CD4-positive, alpha-beta T cell treated with Interleukin-6 for 4 hours (primary cell): ENCODE data around the gene OTUD3.
"Not testable (repeated sequence)": the region's sequence is repeated elsewhere in the genome, so short reads cannot be mapped to it uniquely, and the experiment has no call there.

ENCODE experiments used
- DNase-seq: peaks from one replicate; pipeline ENCODE4 v3.0.0-alpha.2; 2020; ENCODE audit warnings: mixed read lengths

OTUD3 gene, protein sequence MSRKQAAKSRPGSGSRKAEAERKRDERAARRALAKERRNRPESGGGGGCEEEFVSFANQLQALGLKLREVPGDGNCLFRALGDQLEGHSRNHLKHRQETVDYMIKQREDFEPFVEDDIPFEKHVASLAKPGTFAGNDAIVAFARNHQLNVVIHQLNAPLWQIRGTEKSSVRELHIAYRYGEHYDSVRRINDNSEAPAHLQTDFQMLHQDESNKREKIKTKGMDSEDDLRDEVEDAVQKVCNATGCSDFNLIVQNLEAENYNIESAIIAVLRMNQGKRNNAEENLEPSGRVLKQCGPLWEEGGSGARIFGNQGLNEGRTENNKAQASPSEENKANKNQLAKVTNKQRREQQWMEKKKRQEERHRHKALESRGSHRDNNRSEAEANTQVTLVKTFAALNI

DNA sequence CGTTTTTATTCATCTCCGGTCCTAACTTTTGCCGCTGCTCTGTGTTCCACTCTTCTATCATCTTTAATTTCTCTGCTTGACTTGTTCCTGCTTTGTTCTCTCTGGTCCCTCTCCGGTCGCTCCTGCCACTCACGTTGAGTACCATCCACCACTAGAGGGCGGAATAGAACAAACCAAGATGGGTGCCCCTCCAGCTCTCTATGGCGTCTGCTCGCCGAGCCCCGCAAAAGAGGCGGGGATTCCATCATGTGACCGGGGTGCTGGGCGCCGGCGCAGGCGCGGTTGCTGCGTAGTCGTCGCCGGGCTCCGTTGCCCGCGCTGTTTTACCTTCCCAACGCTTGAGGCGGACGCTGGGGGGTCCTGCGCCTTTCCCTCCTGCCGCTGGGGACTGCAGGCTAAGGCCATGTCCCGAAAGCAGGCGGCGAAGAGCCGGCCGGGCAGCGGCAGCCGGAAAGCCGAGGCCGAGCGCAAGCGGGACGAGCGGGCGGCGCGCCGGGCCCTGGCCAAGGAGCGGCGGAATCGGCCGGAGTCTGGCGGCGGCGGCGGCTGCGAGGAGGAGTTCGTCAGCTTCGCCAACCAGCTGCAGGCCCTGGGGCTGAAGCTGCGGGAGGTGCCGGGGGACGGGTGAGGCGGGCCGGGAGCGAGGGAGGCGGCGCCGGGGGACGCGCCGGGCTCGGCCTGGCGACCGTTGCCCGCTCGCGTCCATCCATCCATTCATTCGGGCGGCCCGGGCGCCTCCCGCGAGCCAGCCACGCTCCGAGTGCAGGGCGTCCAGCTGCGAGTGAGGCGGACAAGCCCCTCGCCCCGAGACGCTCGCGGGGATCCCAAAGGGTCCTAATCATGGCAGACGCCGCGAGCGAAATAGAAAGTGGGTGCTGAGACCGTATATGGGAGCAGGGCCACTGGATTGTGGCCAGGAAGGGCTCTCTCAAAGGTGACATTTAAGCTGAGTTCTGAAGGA, at the start of gene OTUD3:
Gene OTUD3 (plus strand): TSS at position 285 of the 961 bp plus-strand sequence. CDS start 119 bp downstream, at position 404.
- peak; percentile 96 for DNase-seq

DNA sequence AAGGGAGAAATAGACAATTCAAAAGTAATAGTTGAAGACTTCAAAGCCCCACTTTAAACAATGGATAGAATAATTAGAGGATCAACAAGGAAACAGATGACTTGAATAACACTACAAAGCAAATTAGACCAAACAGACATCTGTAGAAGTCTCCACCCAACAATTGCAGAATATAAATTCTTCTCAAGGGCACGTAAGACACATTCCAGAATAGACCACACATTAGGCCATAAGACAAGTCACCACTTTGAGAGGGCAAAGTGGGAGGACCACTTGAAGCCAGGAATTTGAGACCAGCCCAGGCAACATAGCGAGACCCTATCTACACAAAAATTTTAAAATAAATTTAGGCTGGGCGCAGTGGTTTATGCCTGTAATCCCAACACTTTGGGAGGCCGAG, 46.6 kb upstream of the OTUD3 start:
- no peak for DNase-seq

DNA sequence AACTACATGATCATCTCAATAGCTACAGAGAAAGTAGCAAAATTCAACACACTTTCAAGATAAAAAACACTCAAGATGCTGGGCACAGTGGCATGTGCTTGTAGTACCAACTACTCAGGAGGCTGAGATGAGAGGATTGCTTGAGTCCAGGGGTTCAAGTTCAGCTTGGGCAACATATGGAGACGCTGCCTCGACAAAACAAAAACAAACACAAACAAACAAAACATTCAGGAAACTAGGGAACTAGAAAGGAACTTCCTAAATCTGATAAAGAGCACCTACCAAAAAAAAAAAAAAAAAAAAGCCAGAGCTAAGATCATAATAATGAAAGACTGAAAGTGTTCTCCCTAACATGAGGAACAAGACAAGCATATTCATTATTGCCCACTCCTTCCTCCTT, 44.3 kb upstream of the OTUD3 start:
- DNase-seq, result no peak

DNA sequence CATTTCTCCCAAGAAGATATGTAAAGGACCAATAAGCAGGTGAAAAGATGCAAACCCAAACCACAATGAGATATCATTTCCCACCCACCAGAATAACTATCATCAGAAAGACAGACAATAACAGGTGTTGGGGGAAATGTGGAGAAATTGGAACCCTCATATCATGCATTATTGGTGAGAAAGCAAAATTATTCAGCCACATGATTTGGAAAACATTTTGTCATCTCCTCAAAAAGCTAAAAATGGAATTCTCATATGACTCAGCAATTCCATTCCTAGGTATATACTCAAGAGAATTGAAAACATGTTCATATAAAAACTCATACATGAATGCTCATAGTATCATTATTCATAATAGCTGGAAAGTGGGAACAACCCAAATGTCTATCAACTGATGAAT, 42.0 kb upstream of the OTUD3 start:
- DNase-seq, result no peak

DNA sequence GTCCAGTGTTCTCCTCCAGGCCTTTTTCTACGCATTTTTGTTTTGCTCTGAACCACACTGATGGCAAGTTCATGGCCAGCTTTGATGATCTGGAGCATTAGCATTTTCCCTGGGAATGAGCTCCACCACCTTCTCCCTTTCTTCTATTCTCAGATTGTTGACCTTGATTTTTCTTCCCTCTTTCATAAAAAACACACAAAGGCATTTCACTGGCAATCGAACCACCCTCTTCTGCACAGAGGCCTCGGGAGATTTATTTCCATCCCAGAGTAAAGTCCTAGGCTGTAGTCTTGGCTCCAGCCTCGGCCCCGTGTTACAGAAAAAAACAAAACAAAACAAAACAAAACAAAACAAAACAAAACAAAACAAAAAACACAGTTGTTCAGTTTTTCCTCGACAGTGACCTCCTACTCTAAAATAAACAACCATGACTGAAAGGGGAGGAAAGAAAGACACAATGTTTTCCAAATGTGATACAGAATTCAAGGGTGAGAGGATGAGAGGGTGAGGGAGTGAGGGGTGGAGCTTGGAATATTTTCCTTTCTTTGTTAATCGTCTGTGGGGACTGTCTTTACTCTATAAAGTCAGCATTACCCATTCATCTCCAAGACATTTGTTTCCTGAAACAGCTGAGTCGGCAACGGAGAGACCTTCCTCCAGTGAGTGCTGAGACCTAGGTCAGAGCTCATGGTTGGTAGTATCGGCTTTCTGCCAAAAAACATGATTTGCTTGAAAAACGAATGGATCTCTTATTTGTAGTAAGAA, 37.3 kb upstream of the OTUD3 start:
- DNase-seq, result no peak

DNA sequence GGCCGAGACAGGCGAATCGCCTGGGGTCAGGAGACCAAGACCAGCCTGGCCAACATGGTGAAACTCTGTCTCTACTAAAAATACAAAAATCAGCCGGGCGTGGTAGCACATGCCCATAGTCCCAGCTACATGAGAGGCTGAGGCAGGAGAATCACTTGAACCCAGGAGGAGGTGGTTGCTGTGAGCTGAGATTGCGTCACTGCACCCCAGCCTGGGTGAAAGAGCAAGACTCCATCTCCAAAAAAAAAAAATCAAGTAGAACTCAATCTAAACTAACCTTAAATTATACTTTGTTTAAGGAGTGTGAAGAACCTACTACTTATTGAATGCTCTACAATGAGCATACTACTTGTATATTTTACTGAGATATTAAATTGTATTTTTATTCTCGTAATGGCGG, 36.6 kb upstream of the OTUD3 start:
- DNase-seq, result no peak

DNA sequence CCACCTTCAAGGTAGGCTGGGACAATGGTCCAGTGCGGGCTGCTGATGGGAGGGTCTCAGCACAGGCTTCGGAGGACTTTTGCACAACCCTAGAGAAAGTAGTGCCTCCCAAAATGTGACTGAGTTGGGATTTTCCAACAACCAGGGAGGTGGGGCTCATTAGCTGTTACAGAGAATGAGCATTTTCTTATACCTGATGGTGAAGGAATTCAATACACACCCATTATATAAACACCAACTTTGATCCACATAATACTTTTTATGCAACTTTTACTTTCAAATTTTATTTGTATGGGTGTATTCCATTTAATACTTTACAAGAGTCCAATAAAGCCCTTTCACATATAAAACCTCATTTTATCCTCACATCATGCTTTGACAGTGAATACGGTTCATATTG, 35.9 kb upstream of the OTUD3 start:
- DNase-seq, result no peak

DNA sequence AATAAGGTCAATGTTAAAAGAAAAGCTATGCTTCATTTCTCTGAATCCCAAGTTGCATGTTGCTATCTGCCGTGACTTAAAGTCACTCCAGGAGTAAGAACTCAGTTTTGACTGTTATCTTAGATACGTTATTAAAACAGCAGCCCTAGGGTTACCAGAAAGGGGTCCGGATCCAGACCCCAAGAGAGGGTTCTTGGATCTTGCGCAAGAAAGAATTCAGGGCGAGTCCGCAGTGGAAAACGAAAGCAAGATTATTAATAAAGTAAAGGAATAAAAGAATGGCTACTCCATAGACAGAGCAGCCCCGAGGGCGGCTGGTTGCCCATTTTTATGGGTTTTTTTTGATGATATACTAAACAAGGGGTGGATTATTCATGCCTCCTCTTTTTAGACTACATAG, 34.9 kb upstream of the OTUD3 start:
- DNase-seq, result not testable (repeated sequence)

DNA sequence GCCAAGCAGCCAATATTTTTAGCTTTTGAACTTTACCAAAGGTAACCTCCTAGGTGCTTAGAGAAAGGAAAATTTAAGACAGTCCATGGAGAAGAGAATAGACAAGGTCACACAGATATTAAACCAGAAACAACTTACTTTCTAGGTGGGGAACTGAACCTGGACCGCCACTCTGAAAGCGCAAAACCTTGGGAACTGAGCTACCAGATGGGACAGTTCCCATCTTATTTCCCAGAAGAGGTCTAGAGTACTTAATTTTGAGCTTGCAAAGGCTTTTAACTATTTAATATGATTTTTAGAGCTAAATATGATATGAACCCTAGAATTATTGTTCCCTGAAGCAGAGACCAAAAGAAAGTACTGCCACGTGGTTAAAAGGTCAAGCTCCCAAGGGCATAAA, 32.9 kb upstream of the OTUD3 start:
- DNase-seq, result not testable (repeated sequence)

DNA sequence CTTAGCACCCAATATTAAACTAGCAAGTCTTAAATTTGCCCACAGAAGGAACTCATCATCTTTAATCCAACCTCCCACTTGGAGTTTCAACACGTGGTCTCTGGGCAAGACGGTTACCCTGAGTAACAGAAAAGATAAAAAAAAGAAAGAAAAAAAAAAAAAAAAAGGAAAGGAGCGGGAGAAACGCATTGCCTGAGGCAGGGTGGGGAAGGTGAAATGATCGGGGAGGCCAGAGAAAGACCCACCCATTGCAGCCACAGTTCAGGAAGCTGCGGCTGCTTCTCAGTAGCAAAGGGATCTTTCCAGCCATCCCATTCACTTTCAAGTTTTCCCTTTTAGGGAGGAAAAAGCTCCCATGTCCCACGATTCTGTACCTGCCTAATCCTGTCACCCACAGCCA, 32.0 kb upstream of the OTUD3 start:
- DNase-seq, result no peak

DNA sequence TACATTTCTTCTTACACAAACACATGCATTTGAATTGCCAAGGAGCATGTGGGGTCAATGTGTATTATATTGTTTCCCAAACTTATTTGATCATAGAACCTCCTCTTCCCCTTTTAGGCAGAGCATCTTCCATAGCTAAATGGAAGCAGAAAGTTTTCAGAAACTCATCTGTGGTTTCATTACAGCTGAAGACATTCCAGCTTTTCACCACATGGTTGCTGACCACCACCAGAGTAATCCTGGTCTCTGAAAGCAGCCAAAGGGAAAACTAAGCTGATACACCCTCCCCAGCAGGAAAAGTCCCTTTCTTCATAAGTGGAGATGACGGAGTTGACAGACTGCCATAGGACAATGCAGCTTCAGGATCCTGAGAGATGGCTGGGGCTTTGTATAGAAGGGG, 30.2 kb upstream of the OTUD3 start:
- no peak for DNase-seq

DNA sequence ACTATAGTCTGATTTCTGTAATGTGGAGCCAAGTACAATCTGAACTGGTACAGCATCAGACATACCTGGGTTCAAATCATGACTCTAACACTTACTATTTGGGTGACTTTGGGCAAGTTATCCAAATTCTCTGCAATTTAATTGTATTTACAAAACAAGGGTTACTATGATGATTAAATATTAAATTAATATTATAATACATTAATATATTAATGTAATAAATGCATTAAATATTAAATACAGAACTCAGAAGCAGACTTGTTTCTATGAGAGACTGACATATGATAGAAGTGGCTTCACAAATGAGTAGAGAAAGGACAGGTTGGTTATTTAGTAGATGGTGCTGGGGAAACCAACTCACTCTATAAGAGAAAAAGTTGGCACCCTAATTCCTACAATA, 27.3 kb upstream of the OTUD3 start:
- DNase-seq, result no peak

DNA sequence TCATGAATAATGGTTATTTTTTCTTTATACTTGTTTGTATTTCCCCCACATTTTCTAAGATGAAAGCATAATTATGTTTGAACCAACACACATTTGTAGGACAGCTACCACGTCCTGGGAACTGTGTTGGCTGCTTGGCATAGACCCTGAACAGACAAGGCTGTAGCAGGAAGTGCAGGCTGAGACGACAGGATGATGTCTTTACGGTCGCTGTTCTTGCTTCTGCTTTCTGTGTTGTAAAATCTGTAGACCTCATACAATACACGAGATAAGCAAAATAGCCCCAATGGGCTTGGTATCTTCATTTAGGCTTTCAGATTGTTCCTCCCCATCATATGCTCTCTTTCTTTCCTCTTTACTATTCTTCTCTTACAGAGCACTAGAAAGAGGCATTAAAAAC, 23.3 kb upstream of the OTUD3 start:
- no peak for DNase-seq

DNA sequence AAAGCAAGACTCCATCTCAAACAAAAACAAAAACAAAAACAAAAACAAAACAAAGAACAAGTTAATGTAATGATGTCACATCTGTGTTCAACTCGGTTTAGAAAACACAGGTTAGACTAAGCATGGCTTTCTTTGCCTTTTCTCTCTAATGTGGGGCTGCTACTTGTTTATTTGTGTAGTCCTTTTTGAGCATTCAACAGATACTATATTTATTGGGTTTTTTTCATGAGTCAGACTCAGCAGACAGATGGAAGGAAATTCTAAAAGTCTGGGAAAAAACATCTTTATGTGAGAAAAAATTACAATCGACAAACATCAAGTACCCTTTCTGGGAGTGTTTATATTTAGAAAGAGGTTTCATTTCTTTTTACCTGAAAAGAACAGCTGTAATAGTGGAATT, 22.3 kb upstream of the OTUD3 start:
- DNase-seq, result no peak

DNA sequence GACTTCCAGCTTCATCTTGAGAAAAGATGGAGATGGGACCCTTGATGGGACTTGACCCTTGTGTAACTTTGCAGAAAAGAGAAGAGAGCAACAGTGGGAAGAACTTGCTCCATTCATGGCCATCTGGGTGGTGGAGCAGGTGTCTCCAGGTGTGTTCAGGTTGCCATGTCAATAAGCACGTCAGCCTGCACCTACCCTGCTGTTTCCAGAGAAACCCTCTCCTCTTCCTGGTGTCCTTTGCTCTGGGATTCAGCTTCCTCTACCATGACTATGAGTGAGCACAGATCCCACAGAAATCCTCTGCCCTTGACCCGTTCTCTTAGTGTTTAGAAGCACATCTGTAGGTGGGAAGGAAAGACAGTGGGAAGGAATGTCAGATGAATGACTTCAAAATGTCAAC, 21.8 kb upstream of the OTUD3 start:
- DNase-seq, result no peak

DNA sequence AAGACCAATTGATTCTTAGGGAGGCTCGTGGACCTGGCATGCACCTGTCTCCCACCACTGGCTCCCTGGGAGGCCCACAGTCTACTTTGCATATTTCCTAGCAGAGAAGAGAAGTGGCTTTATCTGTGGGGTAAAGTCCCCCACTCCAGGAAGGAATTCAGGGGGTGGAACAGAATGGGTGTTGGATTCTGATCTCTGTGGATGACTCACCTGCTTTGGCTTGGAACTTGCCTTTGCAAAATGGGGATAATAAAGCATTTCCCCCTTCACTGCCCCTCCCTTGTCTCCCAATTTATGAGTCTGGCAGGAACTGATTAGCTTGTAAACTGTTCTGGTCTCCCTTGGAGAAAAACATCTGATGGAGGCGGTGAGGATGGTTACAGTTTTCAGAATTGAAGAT, 21.2 kb upstream of the OTUD3 start:
- no peak for DNase-seq

DNA sequence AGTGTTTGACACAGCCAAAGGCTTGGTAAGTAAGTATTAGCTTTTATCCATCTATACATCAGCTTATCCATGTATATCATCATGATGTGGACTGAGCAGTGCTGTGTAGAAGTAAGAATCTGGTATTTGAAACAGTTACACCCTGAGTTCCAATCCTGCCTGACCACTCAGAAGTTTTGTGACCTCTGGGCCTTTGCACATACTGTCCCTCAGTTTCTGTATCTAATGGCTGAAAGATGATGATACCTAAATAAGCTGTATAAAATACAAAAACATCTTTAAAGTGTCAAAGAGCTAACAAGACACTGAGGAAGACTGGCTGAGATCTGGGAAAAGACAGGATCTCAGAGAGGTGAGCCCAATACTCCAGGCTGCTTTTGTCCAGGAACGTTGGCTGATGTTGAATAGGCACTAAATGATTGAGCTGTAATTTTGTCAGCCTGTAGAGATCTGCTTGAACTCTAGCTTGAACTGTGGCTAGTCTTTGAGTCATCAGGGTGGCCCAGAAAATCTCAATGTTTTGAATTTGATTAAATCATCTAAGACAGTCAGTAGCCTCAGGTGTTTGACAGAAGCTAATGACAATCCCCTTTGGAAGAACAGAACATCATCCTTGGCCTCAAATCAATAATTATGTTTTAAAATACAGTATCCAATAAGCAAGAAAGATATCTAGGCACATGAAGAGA, 20.2 kb upstream of the OTUD3 start:
- DNase-seq, result no peak

DNA sequence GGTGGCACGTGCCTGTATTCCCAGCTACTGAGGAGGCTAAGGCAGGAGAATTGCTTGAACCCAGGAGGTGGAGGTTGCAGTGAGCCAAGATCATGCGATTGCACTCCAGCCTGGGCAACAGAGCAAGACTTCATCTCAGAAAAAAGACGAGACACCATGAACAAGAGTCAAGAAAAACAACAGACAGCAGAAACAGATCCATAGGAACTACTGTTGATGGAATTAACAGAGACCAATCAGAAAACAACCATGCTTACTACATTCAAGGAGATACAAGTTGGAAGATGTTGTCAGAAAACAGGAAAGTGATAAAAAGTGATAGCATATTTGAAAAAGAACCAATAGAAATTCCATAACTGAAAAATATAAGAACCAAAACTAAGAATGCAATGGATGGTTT, 19.3 kb upstream of the OTUD3 start:
- DNase-seq, result no peak

DNA sequence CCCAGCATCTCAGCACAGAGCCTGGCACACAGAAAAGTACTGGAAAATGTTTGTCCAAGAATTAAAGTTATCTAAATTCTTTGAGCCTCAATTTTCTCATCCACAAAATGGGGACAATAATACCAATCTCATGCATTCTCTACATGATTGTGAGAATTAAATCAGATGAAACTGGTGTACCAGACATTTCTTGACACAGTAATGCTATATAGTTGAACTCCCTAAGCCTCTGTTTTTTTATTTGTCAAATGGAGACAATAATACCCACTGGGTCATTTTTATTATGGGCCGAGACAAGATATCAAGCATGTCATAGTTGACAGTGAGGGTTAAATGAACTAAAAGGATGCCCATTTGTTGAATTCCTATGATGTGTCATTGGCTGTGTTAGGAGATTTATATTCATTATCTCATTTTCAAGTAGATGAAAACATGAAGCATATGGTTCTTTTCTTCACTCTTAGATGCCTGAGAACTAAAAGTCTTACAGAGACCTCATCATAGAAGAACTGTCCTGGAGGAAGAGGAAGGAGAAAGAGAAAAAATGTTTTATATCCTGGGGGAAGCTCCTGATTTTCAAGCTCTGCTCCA, 17.5 kb upstream of the OTUD3 start:
- no peak for DNase-seq

DNA sequence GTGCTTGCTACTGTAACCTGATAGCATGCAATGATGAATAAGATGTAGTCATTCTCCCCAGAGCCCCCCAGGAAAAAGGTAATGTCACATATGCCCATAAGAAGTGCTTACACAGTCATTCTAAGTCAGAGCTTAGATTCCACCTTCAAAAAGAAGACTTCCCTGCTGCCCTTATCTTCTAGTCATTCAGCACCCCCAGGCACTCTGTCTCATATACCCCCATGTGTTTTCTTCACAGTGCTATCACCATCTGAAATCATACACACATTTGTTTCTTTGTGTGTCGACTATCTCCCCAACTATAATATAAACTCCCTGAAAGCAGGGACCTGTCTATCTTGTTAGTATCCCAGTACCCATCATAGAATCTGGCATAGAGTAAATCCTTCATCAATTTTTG, 16.2 kb upstream of the OTUD3 start:
- DNase-seq, result no peak

DNA sequence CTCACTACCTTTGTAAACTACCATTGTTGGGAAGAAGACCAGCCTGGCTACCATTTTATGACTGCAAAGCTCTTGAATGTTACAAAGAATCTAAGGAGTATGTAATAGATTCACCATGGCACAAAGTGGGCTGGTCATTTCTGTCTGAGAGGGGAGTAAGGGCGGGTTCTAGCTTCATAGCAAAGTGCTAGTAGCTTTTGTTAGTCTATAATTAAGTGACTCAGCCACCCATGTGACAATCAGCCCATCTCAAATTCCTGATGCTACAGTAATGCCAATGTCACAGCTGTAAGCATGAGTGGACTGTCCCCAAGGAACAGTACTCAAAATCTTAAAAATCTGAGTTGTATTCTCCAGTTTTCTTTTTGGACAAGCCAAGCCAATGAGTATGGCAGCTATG, 15.4 kb upstream of the OTUD3 start:
- DNase-seq, result no peak

DNA sequence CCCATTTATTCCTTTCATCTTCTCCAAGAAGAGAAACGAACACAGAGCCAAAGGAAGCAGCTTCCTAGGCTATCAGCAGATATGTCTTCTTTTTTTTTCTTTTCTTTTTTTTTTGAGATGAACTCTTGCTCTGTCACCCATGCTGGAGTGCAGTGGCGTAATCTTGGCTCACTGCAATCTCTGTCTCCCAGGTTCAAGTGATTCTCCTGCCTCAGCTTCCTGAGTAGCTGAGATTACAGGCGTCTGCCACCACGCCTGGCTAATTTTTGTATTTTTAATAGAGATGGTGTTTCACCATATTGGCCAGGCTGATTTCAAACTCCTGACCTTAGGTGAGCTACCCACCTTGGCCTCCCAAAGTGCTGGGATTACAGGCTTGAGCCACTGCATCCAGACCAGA, 13.6 kb upstream of the OTUD3 start:
- DNase-seq, result not testable (repeated sequence)
